ENCODE results near the gene THSD7B.

GRCh38 chr2:137000811-137001210 lies 235.5 kb downstream of the THSD7B start:
- TF ChIP-seq POLR2AphosphoS5 (IDR thresholded peaks at IDR 0.05) (no peak), CTCF (IDR thresholded peaks at IDR 0.05) (no peak), POLR2A (IDR thresholded peaks at IDR 0.05) (no peak), EP300 (IDR thresholded peaks at IDR 0.05) (no peak)
